GM12878 (cell line): ENCODE data around the gene KLK13.

ENCODE experiments used
- CHD2 ChIP-seq: IDR thresholded peaks from 2 replicates; pipeline ENCODE4 v1.6.1; 2011; ENCODE audit warnings: low read depth, low read length, improper control_type of control experiment, borderline replicate concordance
- CREB1 ChIP-seq: IDR thresholded peaks from 2 replicates; pipeline ENCODE4 v1.6.1; 2012; ENCODE audit warnings: low read depth, mild to moderate bottlenecking, inconsistent platforms
- EZH2 ChIP-seq: IDR thresholded peaks from 2 replicates; pipeline ENCODE4 v1.6.1; 2012; ENCODE audit warnings: low read depth, mild to moderate bottlenecking, control low read depth, inconsistent platforms, low read length, borderline replicate concordance; ENCODE audit not compliant: control insufficient read depth
- JUND ChIP-seq: IDR thresholded peaks from 2 replicates; pipeline ENCODE4 v1.6.1; 2012; ENCODE audit warnings: low read depth, mild to moderate bottlenecking, low read length, improper control_type of control experiment, moderate library complexity
- MAX ChIP-seq: IDR thresholded peaks from 2 replicates; pipeline ENCODE4 v1.6.1; 2012; ENCODE audit warnings: low read depth, low read length, improper control_type of control experiment
- NFXL1 ChIP-seq: fragments of 450-650 bp; IDR thresholded peaks from 2 replicates; pipeline ENCODE4 v1.6.1; 2017; ENCODE audit warnings: antibody characterized with exemption, mild to moderate bottlenecking, borderline replicate concordance
- POLR2A ChIP-seq: IDR thresholded peaks from 2 replicates; pipeline ENCODE4 v1.6.1; 2011; ENCODE audit warnings: low read depth, mild to moderate bottlenecking, low read length
- POLR2AphosphoS2 ChIP-seq: IDR thresholded peaks from 2 replicates; pipeline ENCODE4 v1.6.1; 2011; ENCODE audit warnings: low read depth, mild to moderate bottlenecking, low read length, improper control_type of control experiment, moderate library complexity
- REST ChIP-seq: IDR thresholded peaks from 2 replicates; pipeline ENCODE4 v1.6.1; 2012; ENCODE audit warnings: mild to moderate bottlenecking, low read depth, low read length
- SIN3A ChIP-seq: IDR thresholded peaks from 2 replicates; pipeline ENCODE4 v1.6.1; 2012; ENCODE audit warnings: low read depth, low read length, improper control_type of control experiment
- YY1 ChIP-seq: IDR thresholded peaks from 2 replicates; pipeline ENCODE4 v1.6.1; 2011; ENCODE audit warnings: low read depth, mild to moderate bottlenecking, low read length
- ZNF274 ChIP-seq: IDR thresholded peaks from one replicate; pipeline ENCODE4 v1.8.0; 2011; ENCODE audit not compliant: insufficient read length, insufficient read depth
- TF ChIP-seq, protein P1 (sequence below), 3 experiments: IDR thresholded peaks in 2 of 3; conservative IDR thresholded peaks in 1 of 3; 2 replicates each; pipeline ENCODE4 v1.5.1; 2011; ENCODE audit warnings: low read depth in 3 of 3, low read length in 3 of 3, mild to moderate bottlenecking in 3 of 3, control low read depth in 2 of 3, moderate library complexity in 2 of 3, inconsistent platforms in 1 of 3, mixed read lengths in 1 of 3; ENCODE audit not compliant: control insufficient read depth in 2 of 3, insufficient read depth in 1 of 3; ENCODE audit errors: extremely low read depth in 1 of 3

- TF ChIP-seq, protein P1, sequence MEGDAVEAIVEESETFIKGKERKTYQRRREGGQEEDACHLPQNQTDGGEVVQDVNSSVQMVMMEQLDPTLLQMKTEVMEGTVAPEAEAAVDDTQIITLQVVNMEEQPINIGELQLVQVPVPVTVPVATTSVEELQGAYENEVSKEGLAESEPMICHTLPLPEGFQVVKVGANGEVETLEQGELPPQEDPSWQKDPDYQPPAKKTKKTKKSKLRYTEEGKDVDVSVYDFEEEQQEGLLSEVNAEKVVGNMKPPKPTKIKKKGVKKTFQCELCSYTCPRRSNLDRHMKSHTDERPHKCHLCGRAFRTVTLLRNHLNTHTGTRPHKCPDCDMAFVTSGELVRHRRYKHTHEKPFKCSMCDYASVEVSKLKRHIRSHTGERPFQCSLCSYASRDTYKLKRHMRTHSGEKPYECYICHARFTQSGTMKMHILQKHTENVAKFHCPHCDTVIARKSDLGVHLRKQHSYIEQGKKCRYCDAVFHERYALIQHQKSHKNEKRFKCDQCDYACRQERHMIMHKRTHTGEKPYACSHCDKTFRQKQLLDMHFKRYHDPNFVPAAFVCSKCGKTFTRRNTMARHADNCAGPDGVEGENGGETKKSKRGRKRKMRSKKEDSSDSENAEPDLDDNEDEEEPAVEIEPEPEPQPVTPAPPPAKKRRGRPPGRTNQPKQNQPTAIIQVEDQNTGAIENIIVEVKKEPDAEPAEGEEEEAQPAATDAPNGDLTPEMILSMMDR (IDR thresholded peaks at IDR 0.05 in 2 of 3, conservative IDR thresholded peaks at IDR 0.05 in 1 of 3; ENCODE audit: control insufficient read depth in 2 of 3, extremely low read depth in 1 of 3, insufficient read depth in 1 of 3, low read depth in 3 of 3, low read length in 3 of 3): no peak
- TF ChIP-seq JUND: no peak
- TF ChIP-seq CHD2: no peak
- no peak for TF ChIP-seq POLR2A
- TF ChIP-seq REST: no peak
- TF ChIP-seq EZH2: no peak
- TF ChIP-seq NFXL1: no peak
- no peak for TF ChIP-seq YY1
- TF ChIP-seq POLR2AphosphoS2: no peak
- TF ChIP-seq ZNF274: no peak
- no peak for TF ChIP-seq SIN3A
- no peak for TF ChIP-seq CREB1
- no peak for TF ChIP-seq MAX
Observed at GRCh38 chr19:51025809-51026553, 38.9 kb downstream of the KLK13 start.
